ENCODE data around the gene UEVLD.
"Not testable (repeated sequence)": the region's sequence is repeated elsewhere in the genome, so short reads cannot be mapped to it uniquely, and the experiment has no call there.

Gene UEVLD

DNA sequence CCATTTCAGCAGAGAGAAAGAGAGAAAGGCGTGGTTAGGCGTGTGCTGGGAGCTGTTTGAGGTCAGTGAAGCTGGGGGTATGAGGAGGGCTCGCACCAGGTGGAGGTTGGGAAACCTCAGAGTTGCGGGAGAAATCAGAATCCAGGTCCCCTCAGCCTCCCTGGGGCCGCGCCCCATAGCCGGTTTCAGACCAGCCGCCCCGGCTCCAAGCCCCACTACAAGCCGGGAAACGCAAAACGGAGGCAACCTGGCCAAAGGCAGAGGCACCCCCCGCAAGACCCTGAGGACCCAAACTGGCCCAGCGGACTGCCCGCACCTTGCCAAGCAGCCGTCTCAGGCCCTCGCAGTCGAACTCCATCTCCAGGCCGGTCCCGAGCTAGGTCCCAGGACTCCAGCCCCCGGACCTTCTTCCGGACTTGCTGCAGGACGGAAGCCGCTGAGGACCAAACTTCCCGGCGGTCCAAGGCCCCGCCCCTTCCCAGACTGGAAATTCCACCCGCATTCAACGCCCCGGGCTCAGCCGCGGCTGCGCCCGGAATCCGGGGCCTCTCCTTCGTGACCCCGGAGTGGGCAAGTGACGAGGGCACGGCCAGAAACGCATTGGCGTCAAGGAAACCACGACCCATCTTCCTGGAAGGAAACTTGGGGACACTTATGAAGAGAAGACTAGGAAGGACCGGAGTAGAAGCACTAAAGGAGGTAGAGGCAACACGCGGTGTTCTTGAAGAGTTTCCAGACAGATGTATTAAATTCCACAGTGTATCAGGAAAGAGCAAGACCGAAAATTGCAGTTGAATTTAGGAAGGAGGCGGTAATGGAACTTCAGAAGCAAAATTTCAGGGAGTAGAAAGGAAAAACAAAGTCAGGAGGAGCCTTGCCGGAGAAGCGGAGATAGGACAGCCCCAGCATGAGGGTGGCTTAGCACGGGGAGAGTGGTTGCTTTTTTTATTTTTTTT lies at the start of gene UEVLD:
Gene UEVLD, minus strand, starts transcription at position 438 of the 956 bp plus-strand sequence. Its CDS starts 80 bp downstream, at position 358.
- DNase-seq = no peak

DNA sequence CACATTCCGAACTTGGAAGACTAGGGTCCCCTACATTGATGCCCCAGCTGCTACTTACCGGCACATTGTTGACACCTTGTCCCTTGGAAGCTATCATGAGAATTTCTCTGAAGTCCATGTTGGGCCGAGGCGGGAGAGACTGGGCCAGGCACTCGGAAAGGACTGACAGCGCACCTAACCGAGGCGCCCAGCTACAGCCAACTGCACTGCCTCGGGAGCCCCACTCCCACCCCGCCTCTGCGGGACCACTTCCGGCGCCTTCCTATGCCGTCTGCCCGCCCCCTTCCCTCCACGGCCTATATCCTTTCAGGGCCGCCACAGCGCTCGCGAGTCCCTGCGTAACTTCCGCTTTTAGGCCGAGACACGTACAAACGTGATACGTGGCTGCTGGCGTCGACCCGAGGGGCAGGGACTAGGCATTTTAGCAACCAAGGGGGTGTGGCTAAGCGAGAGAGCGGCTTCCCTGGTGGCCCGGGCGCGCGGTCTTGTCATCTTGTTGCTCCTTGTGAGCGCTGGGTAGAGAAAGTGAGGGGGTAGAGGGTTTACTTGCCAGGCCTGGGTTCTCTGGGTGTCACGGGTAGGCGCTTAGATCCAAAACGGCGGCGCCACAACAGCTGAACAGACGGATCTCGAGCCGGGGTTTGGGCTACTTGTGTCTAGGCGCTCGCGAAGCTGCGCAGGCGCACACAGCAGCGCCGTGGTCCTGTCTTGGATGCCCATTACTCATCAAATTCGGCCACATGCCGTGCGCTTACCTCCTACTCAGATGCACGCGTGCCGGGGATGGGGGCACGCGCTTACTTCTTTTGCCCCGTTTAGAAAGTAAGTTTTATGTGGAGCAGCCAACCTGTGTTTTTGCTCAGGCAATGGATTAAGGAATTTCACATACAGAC lies 45.9 kb upstream of the UEVLD start, which contains the start of gene SPTY2D1:
Gene SPTY2D1, minus strand, starts transcription at position 203 of the 893 bp plus-strand sequence. Its CDS starts 85 bp downstream, at position 118.
- peak; percentile 93 for DNase-seq

DNA sequence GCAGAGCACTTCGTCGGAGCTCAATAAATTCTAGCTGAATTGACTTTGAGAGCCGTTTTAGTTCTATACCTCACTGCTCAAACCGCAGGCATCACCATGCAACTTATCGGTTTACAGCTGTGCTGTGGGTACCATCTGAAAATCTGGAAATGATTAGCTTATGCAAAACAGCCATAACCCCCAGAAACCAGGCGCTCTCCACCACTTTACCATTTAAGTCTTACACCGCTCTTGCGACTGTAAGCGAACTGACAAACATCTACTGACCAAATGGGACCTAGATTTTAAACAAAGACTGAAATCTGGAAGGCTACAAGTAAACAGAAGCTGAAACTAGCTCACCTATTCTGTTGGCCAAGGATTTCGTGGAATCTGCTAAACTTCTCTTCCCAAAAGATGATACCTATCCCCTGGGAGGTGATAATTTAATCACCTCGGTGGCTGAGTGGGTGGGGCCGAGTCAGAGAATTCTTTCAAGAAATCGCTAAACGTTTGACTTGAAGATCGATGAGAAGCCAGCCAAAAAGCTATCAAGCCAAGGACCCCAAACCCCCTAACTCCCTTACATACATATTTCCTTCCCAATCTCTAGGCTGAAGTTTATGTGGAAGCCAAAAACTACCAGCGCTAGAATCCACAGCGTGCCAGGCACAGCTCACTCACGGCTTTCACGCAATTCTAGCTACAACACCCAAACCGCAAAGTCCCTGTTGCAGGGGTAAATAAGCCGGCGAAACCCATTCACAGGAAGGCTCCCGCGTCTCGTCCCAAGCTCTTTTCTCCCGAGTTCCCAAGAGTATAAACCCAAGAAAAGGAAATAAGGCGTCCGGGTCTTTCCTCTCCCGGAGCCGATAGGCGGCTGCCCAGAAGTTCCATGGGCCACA lies 45.0 kb upstream of the UEVLD start:
- DNase-seq = no peak

DNA sequence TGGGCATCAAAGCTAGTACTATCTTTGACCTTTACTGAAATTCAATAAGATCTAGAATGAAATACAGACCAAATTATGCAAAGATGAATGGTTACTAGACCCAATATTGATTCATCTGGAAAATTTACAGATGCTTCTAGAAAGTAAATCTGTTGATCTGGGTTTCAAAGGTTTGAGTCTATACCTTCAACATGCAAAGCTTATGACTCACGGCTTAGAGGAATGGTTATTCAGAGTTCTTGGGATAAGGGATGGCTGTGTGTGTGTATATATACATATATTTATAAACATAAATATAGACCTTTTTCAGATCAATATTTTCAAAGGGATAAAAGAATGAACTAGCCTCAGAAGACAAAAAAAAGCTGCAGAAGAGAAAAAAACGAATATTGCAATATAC lies 44.3 kb upstream of the UEVLD start:
- DNase-seq = no peak

DNA sequence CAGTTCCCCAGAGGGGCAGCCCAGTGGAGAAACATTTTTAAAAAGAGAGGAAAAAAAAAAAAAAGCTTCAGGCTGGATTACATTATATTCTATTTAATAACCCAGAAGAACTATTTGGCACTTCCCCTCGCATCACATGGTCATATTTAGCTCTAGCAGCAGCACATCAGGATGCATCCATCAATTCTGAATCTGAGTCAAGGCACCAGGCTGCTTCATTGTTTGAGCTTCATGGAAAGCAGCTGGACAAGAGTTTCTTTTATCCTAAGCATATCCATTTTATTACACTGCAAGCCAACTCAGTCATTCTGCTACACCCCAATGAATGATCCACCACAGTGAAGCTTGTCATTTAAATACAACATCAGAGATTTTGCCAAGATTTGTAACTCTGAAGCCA lies 35.6 kb upstream of the UEVLD start:
- DNase-seq = no peak

DNA sequence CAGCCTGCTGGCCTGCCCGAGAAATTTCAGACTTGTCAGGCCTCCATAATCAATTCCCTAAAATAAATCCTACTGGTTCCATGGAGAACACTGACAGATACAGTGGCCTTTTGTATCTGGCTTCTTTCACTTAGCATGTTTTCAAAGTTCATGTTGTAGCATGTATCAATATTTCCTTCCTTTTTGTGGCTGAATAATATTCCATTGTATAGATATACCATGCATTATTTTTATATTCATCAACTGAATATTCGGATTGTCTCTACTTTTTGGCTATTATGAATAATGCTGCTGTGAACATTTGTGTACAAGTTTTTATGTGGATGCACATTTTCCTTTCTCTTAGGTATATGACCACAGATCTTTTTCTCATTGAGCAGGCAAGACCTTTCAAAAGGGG lies 35.2 kb upstream of the UEVLD start:
- DNase-seq = no peak

DNA sequence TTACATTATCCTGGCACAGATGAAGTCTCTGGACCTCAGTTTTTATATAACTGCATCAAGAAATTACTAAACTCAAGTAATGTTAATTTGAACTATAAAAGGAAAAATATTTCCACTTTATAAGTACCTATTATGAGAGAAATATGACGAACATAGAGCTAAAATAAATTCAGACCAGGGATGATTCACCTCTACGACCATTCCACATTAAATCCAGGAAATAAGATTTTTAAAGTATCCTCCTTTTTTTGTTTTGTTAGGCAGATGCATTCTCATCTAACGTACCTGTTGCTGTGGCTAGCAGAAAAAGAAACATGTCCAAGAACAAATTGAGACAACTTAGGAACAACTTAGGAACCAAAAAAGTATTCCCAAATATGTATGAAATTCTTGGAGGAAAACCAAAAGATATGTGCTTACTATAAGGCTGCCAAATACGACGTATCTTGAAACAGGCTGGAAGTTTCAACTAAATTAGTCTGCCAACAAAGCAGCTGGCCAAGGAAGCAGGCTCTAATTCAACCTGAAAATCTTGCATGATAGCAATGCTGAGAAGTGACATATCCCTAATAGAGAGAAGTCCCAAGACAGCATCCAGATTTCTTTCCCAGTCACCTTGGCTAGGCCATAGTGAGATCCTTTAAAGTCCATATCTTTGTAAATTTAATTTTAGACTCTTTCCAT lies 29.9 kb upstream of the UEVLD start:
- no peak for DNase-seq

DNA sequence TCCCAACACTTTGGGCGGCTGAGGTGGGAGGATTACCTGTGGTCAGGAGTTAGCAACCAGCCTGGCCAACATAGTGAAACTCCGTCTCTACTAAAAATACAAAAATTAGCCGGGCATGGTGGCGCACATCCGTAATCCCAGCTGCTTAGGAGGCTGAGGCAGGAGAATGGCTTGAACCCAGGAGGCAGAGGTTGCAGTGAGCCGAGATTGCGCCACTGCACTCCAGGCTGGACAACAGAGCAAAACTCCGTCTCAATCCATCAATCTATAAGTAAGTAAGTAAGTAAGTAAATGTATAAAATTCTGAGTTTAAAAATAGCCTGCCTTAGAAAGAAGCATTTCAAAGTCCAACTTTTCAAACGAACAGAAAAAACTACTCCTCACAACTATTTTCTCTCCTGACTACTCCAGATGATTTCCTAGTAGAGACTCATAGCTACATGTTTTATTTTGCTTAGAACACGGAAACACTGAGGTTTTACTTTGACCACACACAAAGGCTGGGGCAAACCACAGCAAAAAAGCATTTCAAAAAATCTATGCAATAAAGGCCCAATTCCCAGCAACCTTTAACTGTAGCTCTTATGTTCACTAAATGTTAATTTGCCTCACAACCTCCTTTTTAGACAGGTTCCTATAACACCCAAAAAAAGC lies 29.3 kb upstream of the UEVLD start:
- DNase-seq = peak; percentile 46

DNA sequence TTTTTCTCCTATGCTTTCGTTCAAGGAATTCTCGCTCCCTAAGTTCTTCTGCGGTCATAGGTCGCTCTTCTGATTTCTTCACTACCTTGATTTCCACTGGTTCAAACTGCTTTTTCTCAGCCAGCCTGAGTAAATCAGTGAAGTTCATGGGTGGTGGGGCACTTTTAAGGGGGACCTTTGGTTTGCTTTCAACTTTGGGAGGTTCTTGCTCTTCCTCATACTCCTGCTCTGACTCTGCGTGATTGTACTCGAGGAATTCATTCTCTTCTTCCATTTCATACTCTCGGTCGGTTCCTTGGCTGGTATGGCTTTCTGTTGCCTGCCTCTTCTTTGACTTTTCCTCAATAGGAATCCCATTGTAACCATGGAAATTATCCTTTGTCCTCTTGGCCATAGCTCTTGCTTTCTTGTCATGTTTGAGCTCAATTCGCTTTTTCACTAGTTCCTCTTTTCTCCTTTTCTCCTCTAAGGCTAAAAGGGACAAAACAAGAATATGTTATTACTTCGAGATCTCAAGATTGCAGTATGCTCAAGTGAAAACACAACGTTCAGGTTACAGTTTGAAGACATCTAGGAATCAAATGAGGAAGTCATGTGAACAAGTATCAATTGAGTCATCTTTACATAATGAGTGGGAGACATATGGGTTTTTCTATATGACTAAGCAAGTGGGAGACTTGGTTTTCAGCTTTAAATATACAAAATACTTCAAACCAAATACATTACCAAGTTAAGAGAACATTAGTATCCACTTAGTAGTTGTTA lies 27.3 kb upstream of the UEVLD start:
- DNase-seq = no peak

DNA sequence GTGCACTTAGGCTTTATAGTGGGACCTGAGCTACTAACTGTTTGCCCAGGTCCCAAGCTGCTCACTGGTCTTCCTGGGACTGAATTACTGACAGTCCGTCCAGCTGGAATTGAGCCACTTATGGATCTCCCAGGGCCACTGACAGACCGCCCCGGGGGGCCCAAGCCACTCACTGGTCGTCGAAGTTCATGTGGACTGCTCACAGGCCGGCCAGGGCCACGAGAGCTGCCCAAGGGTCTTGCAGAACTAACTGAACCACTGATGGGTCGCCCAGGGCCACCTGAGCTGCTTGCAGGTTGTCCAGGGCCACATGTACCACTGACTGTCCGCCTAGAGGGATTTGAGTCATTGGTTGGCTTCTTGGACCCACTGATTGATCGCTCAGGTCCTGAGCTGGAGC lies 26.1 kb upstream of the UEVLD start:
- DNase-seq = no peak

DNA sequence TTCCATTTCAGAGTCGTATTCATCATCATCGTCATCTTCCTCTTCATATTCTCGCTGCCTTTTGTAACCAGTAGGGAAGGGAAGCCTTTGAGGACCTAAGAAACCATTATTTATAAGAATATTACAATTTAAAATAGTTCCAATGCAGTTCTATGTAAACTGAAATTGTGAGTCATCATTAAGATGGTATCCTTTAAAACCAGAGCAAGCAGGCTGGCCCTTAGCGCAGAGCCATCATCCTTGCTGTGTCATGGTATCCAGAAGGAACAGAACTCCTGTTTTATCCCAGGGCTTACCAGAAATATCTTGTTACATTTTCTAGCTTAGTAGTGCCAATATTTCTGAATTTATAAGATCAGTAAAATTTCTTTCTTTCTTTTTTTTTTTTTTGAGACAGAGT lies 23.9 kb upstream of the UEVLD start:
- no peak for DNase-seq

DNA sequence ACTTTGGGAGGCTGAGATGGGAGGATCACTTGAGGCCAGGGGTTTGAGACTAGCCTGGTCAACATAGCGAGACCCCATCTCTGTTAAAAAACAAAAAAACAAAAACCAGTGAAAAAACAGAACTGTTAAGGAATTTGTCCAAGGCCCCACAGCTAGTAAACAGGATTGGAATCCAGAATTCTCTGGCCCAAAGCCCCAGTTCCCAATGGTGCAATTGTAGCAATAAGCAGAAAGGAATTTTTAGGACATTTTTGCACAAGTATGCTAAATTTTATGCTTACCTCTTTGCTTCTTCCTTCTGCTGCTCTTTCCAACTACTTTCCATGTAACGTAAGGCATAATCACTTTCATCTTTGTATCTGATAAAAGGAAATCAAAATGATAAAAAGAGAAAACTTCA lies 22.7 kb upstream of the UEVLD start:
- DNase-seq = no peak

DNA sequence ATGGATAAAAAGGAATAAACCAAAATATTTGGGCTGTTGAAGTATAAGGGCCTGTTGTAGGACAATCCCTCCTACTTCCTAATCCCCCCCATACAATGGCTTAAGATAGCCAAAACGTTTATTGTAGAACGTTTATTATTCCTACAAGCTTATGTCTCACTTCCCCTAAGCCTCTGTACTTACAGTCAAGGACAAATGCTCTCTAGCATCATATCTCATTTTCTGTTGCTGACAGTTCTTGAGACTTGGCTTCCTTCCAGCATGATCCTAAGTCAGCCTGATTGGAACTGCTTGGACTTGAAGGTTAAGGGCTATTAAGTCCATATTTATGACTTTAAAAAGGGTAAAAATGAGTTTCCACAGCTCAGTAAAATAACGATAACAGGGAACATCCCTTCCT lies 19.8 kb upstream of the UEVLD start:
- no peak for DNase-seq

DNA sequence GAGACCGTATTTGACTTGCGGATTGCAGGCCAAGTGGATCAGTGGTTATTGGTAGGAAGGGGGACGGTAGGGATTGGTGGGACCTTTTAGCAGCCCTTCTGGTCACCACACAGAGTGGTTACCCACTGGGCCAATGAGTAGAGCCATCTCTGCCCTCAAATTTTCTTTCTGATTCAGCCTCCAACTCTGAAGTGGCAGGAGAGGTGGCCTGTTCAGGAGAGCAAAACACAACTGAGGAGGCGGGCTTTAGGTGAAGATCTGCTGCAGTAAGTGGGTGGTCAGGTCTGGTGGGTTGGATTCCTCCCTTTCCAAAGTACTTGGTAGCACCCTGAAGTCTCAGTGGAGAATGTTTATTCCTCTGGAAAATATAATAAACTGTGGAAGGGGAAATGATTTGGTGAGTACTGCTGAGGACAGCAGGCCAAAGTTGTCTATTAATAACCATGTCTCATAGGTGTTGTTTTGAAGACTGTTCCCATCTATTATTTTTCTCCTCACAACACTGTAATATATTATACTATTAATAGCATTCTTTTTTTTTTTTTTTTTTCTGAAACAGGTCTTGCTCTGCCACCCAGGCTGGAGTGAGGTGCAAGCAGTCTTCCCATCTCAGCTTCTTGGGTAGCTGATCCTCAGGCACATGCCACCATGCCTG lies 12.5 kb upstream of the UEVLD start:
- DNase-seq = no peak

DNA sequence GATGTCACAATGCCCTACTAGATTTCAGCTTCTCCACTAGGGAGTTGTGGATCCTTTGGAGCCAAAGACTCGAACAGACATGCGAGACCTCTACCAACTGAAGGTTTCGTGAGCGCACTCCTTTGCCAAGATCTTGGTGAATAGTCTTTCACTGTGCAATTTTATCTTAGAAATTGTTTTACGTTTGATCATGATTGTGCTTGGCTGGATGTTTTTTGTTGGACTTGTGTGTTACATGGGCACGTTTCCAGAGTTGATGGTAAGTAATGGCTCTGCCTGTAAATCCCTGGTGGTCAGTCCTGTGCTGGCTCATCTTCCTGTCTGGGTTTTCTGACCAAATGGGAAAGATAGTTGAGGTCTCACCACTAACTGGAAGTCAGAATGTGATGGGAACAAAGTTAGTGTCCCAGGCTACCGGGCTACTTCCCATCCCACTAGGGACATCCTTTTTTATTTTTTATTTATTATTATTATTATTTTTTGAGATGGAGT lies 11.3 kb upstream of the UEVLD start, which contains the start of gene MISFA:
Gene MISFA, plus strand, starts transcription at position 51 of the 492 bp plus-strand sequence. Its CDS starts 140 bp downstream, at position 191.
- no peak for DNase-seq

DNA sequence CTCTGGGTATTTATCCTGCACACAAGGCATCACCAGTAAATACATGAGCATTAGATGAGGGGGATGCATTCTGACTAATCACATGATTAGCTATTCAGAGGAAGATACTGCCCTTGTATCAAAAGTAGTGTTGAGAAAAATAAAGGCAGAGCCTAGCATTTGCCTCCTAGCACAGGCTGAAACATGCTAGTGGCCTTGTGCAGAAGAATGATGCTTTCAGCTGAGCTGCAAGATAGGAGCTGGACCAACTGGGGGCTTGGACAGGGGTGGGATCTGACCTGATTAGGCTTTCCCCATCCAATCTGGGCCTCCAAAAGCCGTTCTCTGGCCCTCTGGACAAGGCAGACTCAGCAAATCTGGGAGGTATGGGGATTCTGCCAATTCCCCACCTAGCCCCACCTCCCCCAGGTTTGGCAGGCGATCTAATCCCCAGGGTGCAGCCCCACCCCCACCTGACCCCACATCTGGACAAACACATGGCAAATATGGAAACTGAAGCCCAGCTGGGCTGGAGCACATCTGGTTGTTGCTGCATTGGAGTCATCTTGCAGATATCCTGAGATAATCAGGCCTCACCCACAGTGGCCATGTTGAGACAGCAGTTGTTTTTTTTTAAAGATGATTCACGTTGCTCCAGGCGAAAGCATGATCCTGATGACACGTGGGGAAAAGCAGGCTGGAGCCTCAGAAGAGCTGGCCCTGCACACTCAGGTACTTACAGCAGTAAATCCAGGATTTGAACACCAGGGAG lies 6.6 kb upstream of the UEVLD start:
- no peak for DNase-seq

DNA sequence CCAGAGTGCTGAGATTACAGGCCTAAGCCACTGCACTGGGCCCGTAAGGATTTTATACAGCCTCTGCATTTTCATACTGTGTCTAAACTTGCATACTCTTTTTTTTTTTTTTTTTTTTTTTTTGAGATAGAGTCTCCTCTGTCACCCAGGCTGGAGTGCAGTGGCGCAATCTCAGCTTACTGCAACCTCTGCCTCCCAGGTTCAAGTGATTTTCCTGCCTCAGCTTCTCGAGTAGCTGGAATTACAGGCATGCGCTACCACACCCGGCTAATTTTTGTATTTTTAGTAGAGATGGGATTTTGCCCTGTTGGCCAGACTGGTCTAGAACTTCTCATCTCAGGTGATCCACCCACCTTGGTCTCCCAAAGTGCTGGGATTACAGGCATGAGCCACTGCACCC lies 5.6 kb upstream of the UEVLD start:
- DNase-seq = not testable (repeated sequence)

DNA sequence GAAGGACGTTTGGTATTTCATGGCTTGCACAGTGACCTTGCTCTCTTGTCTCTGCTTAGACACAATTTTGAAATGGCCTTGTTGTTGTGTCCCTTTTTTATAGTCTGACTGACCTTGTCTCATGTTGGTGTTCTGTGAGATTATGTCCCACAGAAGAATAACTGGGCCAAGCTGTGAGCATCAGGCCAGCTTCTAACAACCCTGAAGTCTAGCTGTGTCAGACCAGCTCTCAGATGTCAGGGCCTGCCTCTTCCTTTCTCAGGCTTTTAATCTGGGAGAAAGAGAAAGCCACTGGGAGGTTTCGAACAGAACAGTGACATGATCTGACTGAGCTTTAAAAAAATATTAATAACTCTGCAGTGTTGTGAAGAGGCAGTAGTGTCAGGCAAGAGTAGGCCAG lies 2.0 kb upstream of the UEVLD start:
- DNase-seq = no peak

DNA sequence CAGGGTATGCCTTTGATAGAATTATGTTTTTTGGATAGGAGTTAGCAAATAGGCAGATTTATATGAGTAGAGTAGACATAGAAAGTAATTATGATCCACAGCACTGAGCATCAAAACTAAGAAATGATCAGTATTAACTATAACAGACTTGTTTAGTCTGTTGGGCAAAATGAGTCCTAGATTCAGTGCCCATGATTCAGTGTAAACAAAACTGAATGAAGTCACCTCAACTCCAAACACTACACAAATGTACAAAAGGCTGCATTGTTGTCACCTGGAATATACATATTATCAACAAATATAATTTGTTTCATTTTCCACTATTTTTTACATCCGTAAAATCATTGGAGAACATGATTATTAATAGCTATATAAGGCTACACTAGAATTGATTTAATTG lies 6.7 kb downstream of the UEVLD start:
- no peak for DNase-seq
